ENCODE data around the gene JARID2.

The JARID2 gene

GRCh38 chr6:15220062-15220461 is 25.8 kb upstream of the JARID2 start:
- TF ChIP-seq, protein P1, sequence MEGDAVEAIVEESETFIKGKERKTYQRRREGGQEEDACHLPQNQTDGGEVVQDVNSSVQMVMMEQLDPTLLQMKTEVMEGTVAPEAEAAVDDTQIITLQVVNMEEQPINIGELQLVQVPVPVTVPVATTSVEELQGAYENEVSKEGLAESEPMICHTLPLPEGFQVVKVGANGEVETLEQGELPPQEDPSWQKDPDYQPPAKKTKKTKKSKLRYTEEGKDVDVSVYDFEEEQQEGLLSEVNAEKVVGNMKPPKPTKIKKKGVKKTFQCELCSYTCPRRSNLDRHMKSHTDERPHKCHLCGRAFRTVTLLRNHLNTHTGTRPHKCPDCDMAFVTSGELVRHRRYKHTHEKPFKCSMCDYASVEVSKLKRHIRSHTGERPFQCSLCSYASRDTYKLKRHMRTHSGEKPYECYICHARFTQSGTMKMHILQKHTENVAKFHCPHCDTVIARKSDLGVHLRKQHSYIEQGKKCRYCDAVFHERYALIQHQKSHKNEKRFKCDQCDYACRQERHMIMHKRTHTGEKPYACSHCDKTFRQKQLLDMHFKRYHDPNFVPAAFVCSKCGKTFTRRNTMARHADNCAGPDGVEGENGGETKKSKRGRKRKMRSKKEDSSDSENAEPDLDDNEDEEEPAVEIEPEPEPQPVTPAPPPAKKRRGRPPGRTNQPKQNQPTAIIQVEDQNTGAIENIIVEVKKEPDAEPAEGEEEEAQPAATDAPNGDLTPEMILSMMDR (IDR thresholded peaks at IDR 0.05; ENCODE audit: low read depth, low read length): no peak

GRCh38 chr6:15227827-15228318 is 18.0 kb upstream of the JARID2 start:
- TF ChIP-seq, protein P1 (IDR thresholded peaks at IDR 0.05; ENCODE audit: low read depth, low read length): no peak
- H3K4me3 ChIP-seq (ENCODE audit: low read depth, low read length): no peak overlapping the region

More at GRCh38 chr6:15220062-15220461, 25.8 kb upstream of the JARID2 start:
- H3K4me3 ChIP-seq (ENCODE audit: low read depth, low read length): no peak overlapping the region

DNA sequence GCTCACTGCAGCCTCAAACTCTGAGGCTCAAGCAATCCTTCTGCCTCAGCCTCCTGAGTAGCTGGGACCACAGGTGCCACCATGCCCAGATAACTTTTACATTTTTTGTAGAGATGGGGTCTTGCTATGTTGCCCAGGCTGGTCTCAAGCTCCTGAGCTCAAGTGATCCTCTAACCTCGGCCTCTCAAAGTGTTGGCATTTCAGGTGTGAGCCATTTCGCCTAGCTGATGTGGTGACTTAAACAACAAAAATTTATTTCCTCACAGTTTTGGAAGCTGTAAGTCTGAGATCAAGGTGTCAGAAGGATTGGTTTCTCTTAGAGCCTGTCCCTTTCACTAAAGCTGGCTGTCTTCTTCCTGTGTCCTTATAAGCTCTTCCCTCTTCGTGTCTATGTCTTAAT is 15.0 kb upstream of the JARID2 start:
- TF ChIP-seq, protein P1 (IDR thresholded peaks at IDR 0.05; ENCODE audit: low read depth, low read length): no peak

GRCh38 chr6:15232836-15233510 is 12.9 kb upstream of the JARID2 start:
- TF ChIP-seq, protein P1 (IDR thresholded peaks at IDR 0.05; ENCODE audit: low read depth, low read length): no peak
- H3K4me3 ChIP-seq (ENCODE audit: low read depth, low read length): no peak overlapping the region

More for the DNA sequence above, 15.0 kb upstream of the JARID2 start:
- H3K4me3 ChIP-seq (ENCODE audit: low read depth, low read length): no peak overlapping the region

- H3K4me3 ChIP-seq (ENCODE audit: low read depth, low read length): no peak overlapping the region
- TF ChIP-seq, protein P1 (IDR thresholded peaks at IDR 0.05; ENCODE audit: low read depth, low read length): no peak
Observed at GRCh38 chr6:15234068-15234758, 11.7 kb upstream of the JARID2 start.

GRCh38 chr6:15239616-15240364 is 6.1 kb upstream of the JARID2 start:
- TF ChIP-seq, protein P1 (IDR thresholded peaks at IDR 0.05; ENCODE audit: low read depth, low read length): no peak
- H3K4me3 ChIP-seq (ENCODE audit: low read depth, low read length): no peak overlapping the region
